Epithelial cell of esophagus (primary cell): ENCODE data around the gene TCF7L1.

Experiments used
- DNase-seq: peaks from one replicate; pipeline ENCODE4 v3.0.0; 2010; ENCODE audit warnings: low read depth
- H3K4me3 ChIP-seq: 2 replicates; pipeline ENCODE4 v1.5.1; 2011; ENCODE audit warnings: mild to moderate bottlenecking, low read length, control low read depth
- TF ChIP-seq, protein P1 (sequence below): IDR thresholded peaks from 2 replicates; pipeline ENCODE4 v1.5.1; 2011; ENCODE audit warnings: low read depth, mild to moderate bottlenecking, low read length, control low read depth, inconsistent platforms; ENCODE audit not compliant: insufficient read depth; ENCODE audit errors: missing control alignments

TCF7L1 gene

DNA sequence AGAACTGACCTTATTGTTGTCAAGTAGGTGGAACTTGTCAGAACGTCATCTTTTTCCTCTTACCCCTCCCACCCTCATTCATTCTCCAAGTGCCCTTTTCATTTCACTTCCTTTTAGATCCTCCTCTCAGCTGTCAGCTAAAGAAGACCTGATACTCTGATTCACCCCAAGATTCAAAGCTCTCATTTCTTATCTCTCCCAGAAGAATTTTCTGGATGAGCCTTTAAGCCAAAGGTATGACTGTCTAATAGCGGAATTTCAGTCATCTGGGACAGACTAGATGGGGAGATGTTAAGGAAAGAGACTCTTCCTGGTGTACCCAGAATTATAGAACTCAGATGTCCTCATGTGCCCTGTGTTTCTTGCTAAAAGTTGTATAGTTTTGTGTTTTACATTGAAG is 53.9 kb downstream of the TCF7L1 start:
- TF ChIP-seq, protein P1, sequence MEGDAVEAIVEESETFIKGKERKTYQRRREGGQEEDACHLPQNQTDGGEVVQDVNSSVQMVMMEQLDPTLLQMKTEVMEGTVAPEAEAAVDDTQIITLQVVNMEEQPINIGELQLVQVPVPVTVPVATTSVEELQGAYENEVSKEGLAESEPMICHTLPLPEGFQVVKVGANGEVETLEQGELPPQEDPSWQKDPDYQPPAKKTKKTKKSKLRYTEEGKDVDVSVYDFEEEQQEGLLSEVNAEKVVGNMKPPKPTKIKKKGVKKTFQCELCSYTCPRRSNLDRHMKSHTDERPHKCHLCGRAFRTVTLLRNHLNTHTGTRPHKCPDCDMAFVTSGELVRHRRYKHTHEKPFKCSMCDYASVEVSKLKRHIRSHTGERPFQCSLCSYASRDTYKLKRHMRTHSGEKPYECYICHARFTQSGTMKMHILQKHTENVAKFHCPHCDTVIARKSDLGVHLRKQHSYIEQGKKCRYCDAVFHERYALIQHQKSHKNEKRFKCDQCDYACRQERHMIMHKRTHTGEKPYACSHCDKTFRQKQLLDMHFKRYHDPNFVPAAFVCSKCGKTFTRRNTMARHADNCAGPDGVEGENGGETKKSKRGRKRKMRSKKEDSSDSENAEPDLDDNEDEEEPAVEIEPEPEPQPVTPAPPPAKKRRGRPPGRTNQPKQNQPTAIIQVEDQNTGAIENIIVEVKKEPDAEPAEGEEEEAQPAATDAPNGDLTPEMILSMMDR: no peak
- no peak overlapping the region for H3K4me3 ChIP-seq
- no peak for DNase-seq

DNA sequence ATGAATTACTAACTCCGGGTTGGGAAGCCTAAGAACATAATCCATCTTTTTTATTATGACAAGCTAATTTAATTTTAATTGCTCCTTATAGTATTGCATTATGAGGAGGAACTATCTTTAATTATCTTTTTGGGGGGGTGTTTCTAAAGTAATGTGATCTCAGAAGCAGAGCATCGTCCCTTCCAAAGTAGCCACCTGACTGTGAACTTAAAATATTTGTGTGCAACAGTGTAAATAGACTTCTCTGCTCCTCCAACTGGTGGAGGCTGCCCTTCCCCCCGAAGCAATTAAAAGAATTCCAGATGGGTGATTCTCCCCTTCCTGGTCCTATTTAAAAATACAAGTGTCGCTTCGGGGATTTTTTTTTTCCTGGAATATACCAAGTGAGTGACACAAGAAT is 55.7 kb downstream of the TCF7L1 start:
- H3K4me3 ChIP-seq: no peak overlapping the region
- peak; percentile 17 for DNase-seq
- TF ChIP-seq, protein P1: no peak

DNA sequence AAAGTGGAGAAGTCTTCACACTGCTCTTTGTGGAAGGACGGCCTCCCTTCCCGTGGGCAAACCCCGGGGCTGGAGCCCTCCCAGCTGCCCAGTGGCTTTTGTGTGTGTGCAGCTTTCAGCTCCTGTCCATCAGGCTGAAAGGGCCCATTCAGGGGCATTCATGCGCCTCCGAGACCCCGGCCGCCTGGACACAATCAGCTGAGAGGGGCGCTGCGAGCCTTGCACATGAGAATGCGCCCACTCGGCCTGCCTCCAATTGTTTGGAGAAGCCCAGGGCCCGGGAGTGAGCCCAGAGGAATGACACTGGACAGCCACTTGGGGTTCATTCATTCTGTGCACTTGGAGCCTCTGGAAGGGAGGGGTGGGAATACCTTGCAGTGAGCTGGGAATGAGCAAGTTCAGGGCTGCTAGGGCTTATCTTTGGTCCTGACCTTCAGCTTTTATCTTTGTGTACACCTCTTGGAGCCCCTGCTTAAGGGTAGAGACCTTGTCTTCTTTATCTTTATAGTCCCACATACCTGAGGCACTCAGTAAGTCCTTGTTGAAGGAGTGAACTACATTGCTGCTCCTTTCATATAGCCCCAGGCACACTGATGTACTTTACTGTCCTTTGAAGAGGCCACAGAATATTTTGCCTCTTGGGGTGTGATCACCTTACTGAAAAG is 56.5 kb downstream of the TCF7L1 start:
- no peak for DNase-seq
- TF ChIP-seq, protein P1: no peak

DNA sequence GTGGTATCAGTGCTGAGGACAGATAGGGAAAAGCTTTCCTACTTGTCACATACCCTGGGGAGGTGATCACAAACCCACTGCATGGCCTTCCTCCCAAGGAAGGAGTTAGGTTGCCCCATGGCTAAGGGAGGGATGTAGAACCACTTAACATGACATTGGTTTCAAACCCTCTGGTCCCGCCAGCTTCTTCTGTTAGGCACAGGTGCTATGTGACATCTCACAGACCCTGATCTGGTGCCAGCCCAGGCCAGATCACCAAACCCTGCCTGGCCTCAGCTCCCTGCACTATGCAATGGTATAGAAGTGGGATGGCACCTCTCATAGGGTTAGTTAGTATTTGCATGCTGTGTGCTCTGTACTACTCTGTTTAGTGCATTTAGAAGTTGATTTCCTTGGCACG is 58.0 kb downstream of the TCF7L1 start:
- no peak overlapping the region for H3K4me3 ChIP-seq
- DNase-seq: no peak
- TF ChIP-seq, protein P1: no peak

More for the DNA sequence above, 56.5 kb downstream of the TCF7L1 start:
- H3K4me3 ChIP-seq: no peak overlapping the region

DNA sequence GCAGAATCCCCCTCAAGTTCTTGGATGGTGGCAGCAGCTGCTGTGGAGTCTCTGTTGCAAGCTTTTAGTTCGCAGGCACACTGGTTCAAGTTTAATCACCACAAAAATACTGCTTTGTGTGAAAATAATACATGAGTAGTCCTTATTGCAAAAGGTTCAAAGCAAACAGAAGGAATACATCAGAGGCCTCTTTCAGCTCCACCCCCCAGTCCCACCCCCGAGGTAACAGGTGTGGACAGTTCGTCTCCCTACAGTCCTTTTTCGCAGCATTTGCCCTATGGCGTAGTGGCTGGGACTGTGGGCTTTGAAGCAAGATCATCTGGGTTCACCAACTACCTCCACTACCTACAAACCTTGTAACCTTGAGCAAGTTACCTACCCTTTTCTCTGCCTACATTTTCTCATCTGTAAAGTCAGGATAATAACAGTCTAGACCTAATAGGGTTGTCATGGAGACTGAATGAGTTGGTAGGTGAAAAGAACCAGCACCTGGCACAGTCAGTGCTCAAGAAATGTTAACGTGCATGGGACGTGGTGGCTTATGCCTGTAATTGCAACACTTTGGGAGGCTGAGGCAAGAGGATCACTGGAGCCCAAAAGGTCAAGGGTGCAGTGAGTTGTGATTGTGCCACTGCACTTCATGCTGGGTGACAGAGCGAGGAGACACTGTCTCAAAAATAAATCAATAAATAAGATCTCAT is 61.7 kb downstream of the TCF7L1 start:
- TF ChIP-seq, protein P1: no peak
- no peak for DNase-seq
- no peak overlapping the region for H3K4me3 ChIP-seq

DNA sequence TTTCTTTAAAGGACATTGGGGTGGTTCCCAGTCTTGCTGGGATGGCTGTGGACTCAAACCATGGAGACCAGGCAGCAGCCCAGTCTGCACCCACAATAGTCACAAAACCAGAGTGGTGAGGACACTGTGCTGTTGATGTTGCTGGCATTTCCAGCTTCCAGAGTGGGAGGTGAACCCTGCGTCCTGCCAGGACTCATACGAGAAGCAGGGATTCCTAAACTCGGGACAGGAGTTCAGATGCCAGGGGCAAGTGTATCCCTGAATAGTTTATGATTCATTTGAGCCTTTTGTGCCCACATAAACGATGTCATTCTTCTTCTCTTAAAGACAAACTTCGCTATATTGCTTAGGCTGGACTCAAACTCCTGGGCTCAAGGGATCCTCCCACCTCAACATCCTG is 62.8 kb downstream of the TCF7L1 start:
- peak; percentile 24 for DNase-seq
- H3K4me3 ChIP-seq: no peak overlapping the region
- TF ChIP-seq, protein P1: no peak
